Stimulated activated CD8-positive, alpha-beta memory T cell treated with anti-CD3 and anti-CD28 coated beads, Interleukin-7, amount 100 ng/mL, for 1 hour (primary cell): Measurements from ENCODE around the gene SLC12A7.
"Not testable (repeated sequence)": the region's sequence is repeated elsewhere in the genome, so short reads cannot be mapped to it uniquely, and the experiment has no call there.

Experiments
- DNase-seq, 2 donors: peaks; one replicate each; pipeline ENCODE4 v3.0.0-alpha.2; 2020; ENCODE audit warnings: low read depth in 2 of 2

The SLC12A7 gene

DNA sequence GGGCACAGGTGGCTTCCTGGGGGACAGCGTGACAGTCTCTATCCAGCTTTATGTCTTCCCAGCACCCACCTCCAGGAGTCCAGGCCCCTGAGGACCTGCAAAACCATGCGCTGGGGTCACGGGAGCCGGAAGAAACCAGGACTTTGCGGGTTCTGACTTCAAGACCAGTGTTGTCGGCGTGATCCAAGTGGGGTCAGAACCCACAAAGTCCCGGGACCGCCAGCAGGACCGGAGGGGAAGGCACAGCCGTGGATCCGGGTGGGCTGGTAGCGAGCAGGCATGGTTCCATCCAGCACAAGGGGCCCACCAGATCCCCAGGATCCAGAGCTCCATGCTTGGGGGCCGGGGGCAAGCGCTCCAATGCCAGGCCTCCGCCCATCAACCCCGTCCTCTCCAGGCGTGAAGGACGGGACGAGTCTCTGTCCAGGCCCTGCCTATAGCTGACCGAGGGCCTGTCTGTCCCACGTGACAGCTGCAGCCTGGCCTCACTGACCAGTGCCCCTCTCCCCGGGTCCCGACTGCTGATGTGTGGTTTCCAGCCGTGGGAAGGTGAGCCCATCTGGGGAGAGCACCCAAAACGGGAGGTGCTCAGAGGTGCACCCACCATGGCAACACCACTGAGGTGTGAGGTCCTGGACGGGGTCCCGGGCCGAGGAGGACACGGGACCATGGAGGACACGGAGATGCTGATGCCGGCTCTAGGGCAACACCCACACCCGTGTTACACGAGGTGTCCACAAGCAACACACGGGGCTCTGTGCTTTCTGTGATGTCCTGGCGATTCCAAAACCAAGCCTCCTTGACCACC is 48.9 kb downstream of the SLC12A7 start:
- no peak for DNase-seq

- no peak for DNase-seq
Observed at GRCh38 chr5:1061916-1062315, 49.9 kb downstream of the SLC12A7 start.

GRCh38 chr5:1061292-1061691 is 50.6 kb downstream of the SLC12A7 start:
- DNase-seq, result not testable (repeated sequence)

- DNase-seq, result no peak
Observed at GRCh38 chr5:1060535-1060981, 51.3 kb downstream of the SLC12A7 start.

DNA sequence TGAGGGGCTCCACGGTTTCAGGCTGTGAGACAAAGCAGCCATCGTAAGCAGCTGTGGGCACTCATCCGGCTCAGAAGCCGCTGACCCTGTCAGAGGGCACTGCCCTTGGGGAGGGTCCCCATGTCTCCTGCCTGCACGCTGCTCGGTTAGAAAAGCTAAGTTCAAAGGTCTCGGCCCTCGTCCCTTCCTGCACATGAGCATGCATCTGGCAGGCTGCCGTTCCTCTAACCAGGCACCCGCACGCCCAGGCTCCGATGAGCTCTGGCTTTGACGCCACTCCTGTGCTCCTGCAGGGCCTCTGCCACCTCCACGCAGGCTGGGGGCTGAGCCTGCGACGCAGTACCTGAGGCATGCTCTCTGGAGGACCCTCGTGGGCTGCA is 52.0 kb downstream of the SLC12A7 start:
- no peak for DNase-seq

DNA sequence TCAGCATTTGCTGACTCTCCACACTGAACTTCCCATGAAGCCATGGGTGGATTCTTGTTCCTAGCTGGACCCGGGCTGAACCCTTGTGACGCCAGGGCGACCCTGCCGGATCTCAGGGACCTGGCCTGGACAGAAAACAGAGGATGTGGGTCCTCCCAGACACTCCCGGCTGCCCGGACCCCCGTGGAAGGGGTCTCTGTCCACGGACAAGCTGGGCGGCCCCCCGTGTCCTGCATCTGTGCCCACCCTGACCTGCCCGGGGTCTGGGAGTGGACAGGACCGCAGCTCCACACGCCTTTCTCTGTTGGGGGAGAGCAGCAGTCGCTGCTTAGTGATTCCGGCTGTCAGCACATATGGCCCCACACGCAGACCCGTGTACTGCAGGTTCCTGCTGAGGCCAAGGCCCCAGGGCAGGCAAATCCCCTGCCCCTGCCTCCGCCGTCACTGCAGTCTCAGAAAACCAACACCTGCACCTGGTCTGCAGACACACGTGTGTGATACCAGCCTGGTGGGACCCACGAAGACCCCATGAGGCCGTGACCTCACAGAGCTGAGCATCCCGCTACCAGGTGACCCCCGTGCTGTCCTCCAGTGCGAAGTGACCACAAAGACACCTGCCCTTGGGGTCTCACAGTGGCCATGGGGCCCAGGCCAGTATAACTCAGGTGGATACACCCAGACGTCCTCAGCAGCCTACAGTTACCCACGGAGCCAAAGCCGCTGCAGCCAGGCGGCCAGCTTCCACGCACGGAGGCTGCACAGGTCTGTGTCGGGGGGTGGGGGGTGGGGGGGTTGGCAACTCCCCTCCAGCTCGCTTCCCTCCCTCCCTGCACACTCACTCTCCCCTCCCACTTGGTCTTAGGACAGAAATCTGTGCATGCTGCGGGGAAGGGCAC is 52.6 kb downstream of the SLC12A7 start:
- DNase-seq, result no peak

DNA sequence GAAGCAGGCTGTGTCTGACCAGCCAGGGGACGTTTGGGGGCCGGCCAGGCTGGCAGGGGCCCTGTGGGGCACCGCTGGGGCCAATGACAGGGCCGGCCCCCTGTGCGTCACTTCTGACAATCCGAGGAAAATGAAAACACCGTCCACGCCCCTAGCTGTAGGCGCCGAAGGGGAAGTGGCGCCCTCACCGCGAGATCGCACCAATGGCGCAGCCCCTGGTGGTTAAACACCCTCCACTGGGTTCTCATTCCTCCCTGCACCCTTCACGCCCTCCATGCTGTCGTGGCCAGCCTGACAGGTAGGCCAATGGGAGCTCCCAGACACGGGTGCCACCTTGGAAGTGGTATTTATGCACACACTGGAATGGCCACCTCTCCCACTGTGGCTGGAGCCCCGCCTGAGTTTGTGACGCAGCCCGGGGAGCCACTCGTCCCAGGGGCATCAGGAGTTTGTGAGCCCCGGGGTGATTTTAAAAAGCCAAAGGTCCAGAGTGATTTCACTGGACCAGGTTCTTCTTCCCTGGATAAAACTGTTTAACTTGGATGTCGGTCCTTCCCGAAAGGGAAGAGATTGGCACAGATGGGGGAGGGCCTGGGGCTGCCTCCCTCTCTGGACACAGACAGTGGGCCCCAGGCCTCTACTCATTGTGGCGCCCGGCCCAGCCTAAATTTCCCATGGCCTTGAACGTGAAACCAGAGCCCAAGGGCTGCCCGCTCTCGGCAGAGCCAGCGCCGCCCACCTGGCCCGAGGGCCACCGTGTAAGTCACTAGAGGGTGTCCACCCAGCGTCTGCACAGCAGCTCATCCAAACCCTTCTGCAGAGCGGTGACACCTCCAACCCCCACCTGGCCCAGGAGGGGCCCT is 53.5 kb downstream of the SLC12A7 start:
- DNase-seq, result no peak

DNA sequence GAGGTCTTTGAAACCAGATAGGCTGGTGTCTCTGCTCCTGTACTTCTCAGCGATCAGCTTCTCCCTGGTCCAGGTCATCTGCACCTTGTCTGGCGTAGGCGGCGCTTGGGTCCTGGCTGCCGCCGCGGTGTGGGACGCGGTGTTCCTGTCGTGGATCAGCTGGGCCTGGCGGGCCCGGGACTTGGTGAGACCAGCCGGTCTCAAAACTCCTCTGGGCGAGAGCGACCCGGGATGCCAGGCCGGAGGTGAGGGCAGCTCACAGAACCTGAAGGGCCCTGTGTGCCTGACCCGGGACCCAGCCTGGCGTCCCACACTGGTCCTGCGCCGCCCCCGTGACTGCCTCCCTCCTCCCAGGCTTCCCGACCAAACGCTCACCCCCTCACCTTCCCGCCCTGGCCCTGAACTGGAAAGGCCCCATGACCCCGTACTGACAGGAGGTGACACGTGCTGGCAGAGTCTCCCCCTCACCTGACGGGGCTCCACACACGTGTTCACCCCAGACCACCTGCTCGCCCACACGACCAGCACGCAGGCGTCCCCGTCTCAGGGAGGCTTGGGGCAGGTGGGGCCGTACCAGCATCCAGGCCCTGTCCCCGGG is 54.3 kb downstream of the SLC12A7 start:
- DNase-seq, result no peak

- no peak for DNase-seq
Observed at GRCh38 chr5:1056611-1057484, 55.0 kb downstream of the SLC12A7 start.

DNA sequence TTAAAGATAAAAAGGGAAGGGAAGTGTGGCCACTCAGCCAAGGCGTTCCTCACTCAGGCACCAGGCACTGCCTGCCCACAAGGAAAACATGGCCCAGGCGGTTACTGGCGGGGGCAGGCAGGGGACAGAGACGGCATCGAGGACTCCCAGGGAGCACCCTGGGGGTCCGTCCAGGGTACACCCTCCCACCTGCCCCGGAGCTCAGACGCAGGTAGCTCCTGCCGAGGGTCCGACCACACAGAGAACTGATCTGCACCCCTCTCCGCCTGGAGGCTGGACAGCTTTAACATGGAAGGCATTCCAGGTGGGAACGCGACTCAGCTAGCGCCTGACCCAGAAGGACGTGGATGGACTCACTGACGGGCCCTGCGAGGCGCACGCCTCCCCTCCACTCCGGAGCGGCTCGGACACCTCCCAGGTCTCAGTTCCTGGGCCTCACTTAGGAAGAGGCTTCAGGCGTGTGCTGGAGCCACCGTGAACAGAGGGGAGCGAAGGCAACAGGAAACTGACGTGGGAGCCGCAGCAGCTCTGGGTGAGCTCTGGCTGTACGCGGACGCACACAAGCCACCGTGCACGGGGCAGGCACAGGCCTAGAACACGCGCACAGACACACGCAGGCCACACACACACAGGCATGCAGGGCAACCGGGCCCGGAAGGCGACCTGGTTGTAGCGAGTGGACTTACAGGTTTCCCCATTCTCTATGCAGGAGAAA is 55.8 kb downstream of the SLC12A7 start:
- no peak for DNase-seq

GRCh38 chr5:1054799-1055775 is 56.8 kb downstream of the SLC12A7 start:
- no peak for DNase-seq

DNA sequence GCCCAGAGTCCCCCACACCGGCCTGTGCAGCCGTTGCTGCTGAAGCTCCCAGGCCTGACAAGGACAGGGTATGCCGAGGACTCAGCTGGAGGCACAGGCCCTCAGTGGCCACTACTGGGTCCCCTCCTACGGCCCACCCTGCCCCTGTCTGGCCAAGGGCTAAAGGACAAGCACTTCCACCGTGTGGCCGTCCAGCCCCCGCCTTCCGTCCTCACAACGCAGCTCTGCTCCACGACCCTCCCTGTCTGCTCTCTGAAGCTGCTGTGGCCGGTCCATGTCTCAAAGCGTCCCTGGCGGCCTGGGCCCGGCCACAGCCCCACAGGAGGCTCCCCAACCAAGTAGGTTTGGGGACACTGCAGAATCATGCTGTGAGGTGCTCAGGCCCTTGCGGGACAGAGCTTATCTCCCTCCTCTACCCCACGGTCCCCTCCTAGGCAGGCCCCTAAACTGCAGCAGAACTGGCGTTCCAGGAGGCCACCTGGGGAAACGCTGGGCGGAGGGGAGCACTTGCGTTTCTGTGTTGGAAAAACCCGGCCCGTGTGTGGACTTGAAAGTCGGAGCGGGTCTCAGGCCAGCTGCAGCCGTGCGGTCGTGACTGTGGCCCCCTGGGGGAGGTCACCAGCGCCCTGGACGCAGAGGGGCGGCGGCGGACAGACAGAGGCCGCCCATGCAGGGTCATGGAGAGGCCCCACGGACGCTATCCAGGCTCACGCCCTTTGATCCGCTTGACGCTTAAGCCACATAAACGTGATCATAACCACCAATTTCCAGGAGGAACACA is 57.7 kb downstream of the SLC12A7 start:
- DNase-seq, result no peak

- no peak for DNase-seq
Observed at GRCh38 chr5:1053391-1054017, 58.4 kb downstream of the SLC12A7 start.

GRCh38 chr5:1052641-1053390 is 59.0 kb downstream of the SLC12A7 start:
- no peak for DNase-seq

- no peak for DNase-seq
Observed at GRCh38 chr5:1052076-1052475, 59.8 kb downstream of the SLC12A7 start.

DNA sequence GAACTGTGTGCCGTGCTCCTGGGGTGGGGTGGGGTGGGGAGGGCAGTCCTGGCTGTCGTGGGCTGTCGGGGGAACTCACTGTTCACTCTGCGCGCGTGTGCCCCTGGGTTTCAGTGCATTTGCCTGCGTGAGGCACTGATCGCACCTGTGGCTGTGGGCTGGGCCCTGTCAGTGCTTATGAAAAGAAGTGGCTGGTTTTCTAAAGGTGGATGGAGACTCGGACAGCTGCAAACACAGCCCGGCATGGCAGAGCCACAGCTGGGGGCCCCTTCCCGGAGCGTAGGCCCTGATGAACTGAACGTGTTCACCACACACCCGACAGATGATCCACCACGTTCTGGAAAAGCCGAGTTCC is 60.5 kb downstream of the SLC12A7 start:
- DNase-seq, result no peak
